Bronchial epithelial cell (primary cell): ENCODE measurements around the gene CNIH2. TPM values are rescaled to one million over a fixed set of nuclear protein-coding genes. Genes with fewer than 3 reads are reported as not detected.
"Not testable (repeated sequence)": the region's sequence is repeated elsewhere in the genome, so short reads cannot be mapped to it uniquely, and the experiment has no call there.

Experiments used
- DNase-seq: peaks from one replicate; pipeline ENCODE4 v3.0.0-alpha.2; 2010; ENCODE audit warnings: low read depth
- FAIRE-seq: peaks from 2 replicates; lab custom pipeline; 2011; peaks lifted over from hg19 to GRCh38; lab: Jason Lieb, UNC
- H3K27me3 ChIP-seq: 2 replicates; pipeline ENCODE4 v1.5.1; 2011; ENCODE audit warnings: low read length; ENCODE audit not compliant: control insufficient read depth, insufficient read depth
- H3K36me3 ChIP-seq: 2 replicates; pipeline ENCODE4 v1.5.1; 2011; ENCODE audit warnings: low read length; ENCODE audit not compliant: control insufficient read depth, insufficient read depth
- H3K4me3 ChIP-seq: 2 replicates; pipeline ENCODE4 v1.5.1; 2011; ENCODE audit warnings: mild to moderate bottlenecking, low read depth, low read length, control low read depth
- CTCF ChIP-seq: IDR thresholded peaks from 2 replicates; pipeline ENCODE4 v1.5.1; 2011; ENCODE audit warnings: mild to moderate bottlenecking, moderate library complexity, low read length, control low read depth, inconsistent platforms; ENCODE audit not compliant: insufficient read depth, severe bottlenecking
- total RNA-seq: library from RNA; depleted of rRNA; stranded (reverse); fragments of >200 nt; gene quantifications from 2 replicates; pipeline ENCODE4 v1.2.1, GENCODE V29; 2014

Gene CNIH2
- total RNA-seq, 1 donor from 2014 or later, result not detected

DNA sequence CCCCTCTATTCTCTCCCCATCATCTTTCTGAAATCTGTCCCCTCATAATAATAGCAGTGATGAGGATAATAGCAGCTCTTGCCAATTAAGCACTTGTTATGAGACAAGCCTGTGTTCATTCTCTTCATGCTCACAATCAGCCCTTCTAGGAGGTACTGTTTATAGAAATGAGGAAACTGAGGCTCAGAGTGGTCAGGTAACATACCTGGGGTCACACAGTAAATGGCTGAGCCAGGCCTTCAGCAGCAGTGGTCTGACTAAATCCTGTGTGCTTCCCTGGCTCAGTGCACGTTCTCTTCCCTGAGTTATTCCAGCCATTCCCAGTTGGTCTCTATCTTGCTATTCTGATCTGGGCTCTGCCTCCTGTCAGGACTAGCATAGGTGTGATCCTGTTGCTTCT is 3.8 kb upstream of the CNIH2 start:
- TF ChIP-seq CTCF, result no peak
- H3K36me3 ChIP-seq, result peaks cover 22% of the 10 kb centered on the region
- no peaks in the 10 kb centered on the region for H3K27me3 ChIP-seq
- H3K4me3 ChIP-seq, result no peak overlapping the region
- DNase-seq (no peak), FAIRE-seq (no peak)

GRCh38 chr11:66275396-66275795 is 2.6 kb upstream of the CNIH2 start:
- no peak for TF ChIP-seq CTCF
- DNase-seq (no peak), FAIRE-seq (no peak)
- Histone ChIP-seq H3K36me3 (peaks cover 22% of the 10 kb centered on the region), H3K4me3 (no peak overlapping the region), H3K27me3 (no peaks in the 10 kb centered on the region)

DNA sequence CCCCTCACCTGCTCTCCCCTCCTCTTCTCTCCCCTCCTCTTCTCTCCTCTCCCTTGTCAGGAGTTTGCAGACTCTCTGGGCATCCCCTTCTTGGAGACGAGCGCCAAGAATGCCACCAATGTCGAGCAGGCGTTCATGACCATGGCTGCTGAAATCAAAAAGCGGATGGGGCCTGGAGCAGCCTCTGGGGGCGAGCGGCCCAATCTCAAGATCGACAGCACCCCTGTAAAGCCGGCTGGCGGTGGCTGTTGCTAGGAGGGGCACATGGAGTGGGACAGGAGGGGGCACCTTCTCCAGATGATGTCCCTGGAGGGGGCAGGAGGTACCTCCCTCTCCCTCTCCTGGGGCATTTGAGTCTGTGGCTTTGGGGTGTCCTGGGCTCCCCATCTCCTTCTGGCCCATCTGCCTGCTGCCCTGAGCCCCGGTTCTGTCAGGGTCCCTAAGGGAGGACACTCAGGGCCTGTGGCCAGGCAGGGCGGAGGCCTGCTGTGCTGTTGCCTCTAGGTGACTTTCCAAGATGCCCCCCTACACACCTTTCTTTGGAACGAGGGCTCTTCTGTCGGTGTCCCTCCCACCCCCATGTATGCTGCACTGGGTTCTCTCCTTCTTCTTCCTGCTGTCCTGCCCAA is 1.9 kb upstream of the CNIH2 start:
- peaks cover 21% of the 10 kb centered on the region for H3K36me3 ChIP-seq
- DNase-seq (no peak), FAIRE-seq (no peak)
- no peak for TF ChIP-seq CTCF
- H3K27me3 ChIP-seq, result no peaks in the 10 kb centered on the region
- no peak overlapping the region for H3K4me3 ChIP-seq

DNA sequence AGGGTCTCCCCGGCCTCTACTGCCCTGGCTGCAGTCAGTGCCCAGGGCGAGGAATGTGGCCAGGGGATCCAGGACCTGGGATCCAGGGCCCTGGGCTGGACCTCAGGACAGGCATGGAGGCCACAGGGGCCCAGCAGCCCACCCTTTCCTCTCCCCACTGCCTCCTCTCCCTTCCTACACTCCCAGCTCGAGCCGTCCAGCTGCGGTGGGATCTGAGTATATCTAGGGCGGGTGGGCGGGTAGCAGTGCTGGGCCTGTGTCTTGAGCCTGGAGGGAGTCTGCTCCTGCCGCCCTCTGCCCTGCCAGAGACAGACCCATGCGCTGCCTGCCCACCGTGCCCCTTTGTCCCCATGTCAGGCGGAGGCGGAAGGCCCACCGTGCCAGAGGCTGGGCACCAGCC is 1.4 kb upstream of the CNIH2 start:
- not testable (repeated sequence) for H3K27me3 ChIP-seq, FAIRE-seq, DNase-seq, H3K4me3 ChIP-seq
- H3K36me3 ChIP-seq, result peaks cover 21% of the 10 kb centered on the region

- H3K4me3 ChIP-seq, DNase-seq, H3K27me3 ChIP-seq, FAIRE-seq: not testable (repeated sequence)
- H3K36me3 ChIP-seq, result peaks cover 18% of the 10 kb centered on the region
These were observed 911 bp upstream of the CNIH2 start for GRCh38 chr11:66277064-66277463.

DNA sequence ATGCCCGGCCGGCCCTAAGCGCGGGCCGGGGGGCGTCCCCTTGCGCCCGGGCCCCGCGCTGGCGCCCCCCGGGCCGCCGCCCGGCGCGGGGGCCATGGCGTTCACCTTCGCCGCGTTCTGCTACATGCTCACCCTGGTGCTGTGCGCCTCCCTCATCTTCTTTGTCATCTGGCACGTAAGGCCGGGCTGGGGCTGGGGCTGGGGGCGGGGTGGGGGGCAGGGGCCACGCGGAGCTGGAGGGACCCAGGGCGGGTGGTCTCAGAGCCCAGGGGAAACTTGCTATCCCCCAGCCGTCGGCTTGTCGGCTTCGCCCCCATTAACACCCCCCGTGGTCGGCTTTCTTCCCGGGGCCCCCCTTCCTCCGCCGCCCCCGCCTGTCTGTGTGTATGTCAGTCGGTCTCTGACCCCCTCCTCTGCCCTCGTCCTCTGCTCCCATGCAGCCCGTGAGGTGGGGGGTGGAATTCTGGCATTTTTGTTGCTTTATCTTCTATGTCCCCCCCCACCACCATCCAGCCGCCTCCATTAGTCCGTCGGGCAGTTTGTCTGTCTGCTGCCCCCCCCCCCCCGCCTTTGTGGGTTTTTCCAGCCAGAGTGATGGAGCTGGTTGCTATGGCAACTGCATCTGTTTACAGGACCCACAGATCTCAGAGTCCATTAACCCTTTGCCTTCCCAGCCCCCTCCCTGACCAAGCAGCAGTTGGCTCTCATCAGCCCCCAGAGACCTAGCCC is 552 bp downstream of the CNIH2 start:
- H3K36me3 ChIP-seq, result peaks cover 7% of the 10 kb centered on the region
- H3K4me3 ChIP-seq, result no peak overlapping the region
- DNase-seq, result no peak
- no peaks in the 10 kb centered on the region for H3K27me3 ChIP-seq
- no peak for FAIRE-seq
- TF ChIP-seq CTCF, result no peak
